CD14-positive monocyte (primary cell): Measurements from ENCODE around the gene GRID1. TPM values are rescaled to one million over a fixed set of nuclear protein-coding genes. Genes with fewer than 3 reads are reported as not detected.

Experiments
- DNase-seq, 3 donors: peaks; one replicate each; pipeline ENCODE4 v3.0.0-alpha.2; 2011 to 2022
- H2AFZ ChIP-seq: 2 replicates; pipeline ENCODE4 v1.6.0; 2012; ENCODE audit warnings: mild to moderate bottlenecking, low read depth, low read length, inconsistent platforms; ENCODE audit not compliant: insufficient read depth, poor library complexity, severe bottlenecking
- H3K27ac ChIP-seq, 2 donors: 1 replicate in 1 of 2; 2 replicates in 1 of 2; pipeline ENCODE4 v1.5.1; 2012 to 2013; ENCODE audit warnings: low read length in 2 of 2, control low read depth in 1 of 2, inconsistent platforms in 1 of 2, low read depth in 1 of 2, mild to moderate bottlenecking in 1 of 2
- H3K27me3 ChIP-seq, 2 donors: one replicate each; pipeline versions ENCODE4 v1.6.0 to v1.6.1; 2011 to 2013; ENCODE audit warnings: low read length in 2 of 2; ENCODE audit not compliant: control insufficient read depth in 2 of 2, insufficient read depth in 2 of 2
- H3K36me3 ChIP-seq, 2 donors: replicated peaks in 1 of 2; 1 replicate in 1 of 2; 2 replicates in 1 of 2; pipeline versions ENCODE4 v1.5.1 to v1.6.1; 2012 to 2013; ENCODE audit warnings: low read length in 2 of 2, control low read depth in 1 of 2, inconsistent platforms in 1 of 2, mild to moderate bottlenecking in 1 of 2; ENCODE audit not compliant: insufficient read depth in 2 of 2, control insufficient read depth in 1 of 2
- H3K4me1 ChIP-seq, 2 donors: 1 replicate in 1 of 2; 2 replicates in 1 of 2; pipeline versions ENCODE4 v1.5.1 to v1.6.1; 2012 to 2013; ENCODE audit warnings: low read length in 2 of 2, control low read depth in 1 of 2, inconsistent platforms in 1 of 2, mild to moderate bottlenecking in 1 of 2, moderate library complexity in 1 of 2; ENCODE audit not compliant: insufficient read depth in 2 of 2, control insufficient read depth in 1 of 2
- H3K4me2 ChIP-seq: replicated peaks from 2 replicates; pipeline ENCODE3; 2012; ENCODE audit warnings: low read length, moderate library complexity, mild to moderate bottlenecking; ENCODE audit not compliant: poor library complexity, severe bottlenecking; ENCODE audit errors: extremely low read depth
- H3K4me3 ChIP-seq, 3 experiments: fragments of 200-600 bp in 1 of 3; sonication (generic) in 1 of 3; replicated peaks in 1 of 3; 1 replicate in 2 of 3; 2 replicates in 1 of 3; pipeline ENCODE4 v1.5.1; 2011 to 2013; ENCODE audit warnings: low read length in 3 of 3, mild to moderate bottlenecking in 3 of 3, control low read depth in 2 of 3, low read depth in 2 of 3, inconsistent platforms in 1 of 3, moderate library complexity in 1 of 3
- H3K79me2 ChIP-seq: 2 replicates; pipeline ENCODE4 v1.6.0; 2012; ENCODE audit warnings: mild to moderate bottlenecking, control low read depth, inconsistent platforms, low read length, moderate library complexity; ENCODE audit not compliant: insufficient read depth
- H3K9ac ChIP-seq: 2 replicates; pipeline ENCODE4 v1.6.0; 2017; ENCODE audit warnings: low read length, mild to moderate bottlenecking; ENCODE audit not compliant: insufficient read depth, poor library complexity, severe bottlenecking
- H3K9me3 ChIP-seq, 2 donors: replicated peaks in 1 of 2; 1 replicate in 1 of 2; 2 replicates in 1 of 2; pipeline versions ENCODE4 v1.5.1 to v1.6.1; 2012 to 2013; ENCODE audit warnings: low read length in 2 of 2, control low read depth in 1 of 2; ENCODE audit not compliant: control insufficient read depth in 1 of 2, insufficient read depth in 1 of 2
- H4K20me1 ChIP-seq: 2 replicates; pipeline ENCODE4 v1.6.0; 2012; ENCODE audit warnings: mild to moderate bottlenecking, low read length, control low read depth, moderate library complexity; ENCODE audit not compliant: insufficient read depth
- H3K27ac Mint-ChIP-seq, 7 donors: one replicate each; pipeline ENCODE4 v1.8.0; 2020; ENCODE audit warnings: mild to moderate bottlenecking in 7 of 7, mixed read lengths in 7 of 7, moderate library complexity in 6 of 7, inconsistent platforms in 2 of 7
- H3K27me3 Mint-ChIP-seq, 3 donors: one replicate each; pipeline ENCODE4 v1.8.0; 2021 to 2022; ENCODE audit warnings: low read depth in 3 of 3, mild to moderate bottlenecking in 3 of 3, mixed read lengths in 3 of 3, moderate library complexity in 3 of 3, inconsistent platforms in 1 of 3
- H3K36me3 Mint-ChIP-seq, 2 donors: one replicate each; pipeline ENCODE4 v1.8.0; 2020; ENCODE audit warnings: mixed read lengths in 2 of 2, inconsistent platforms in 1 of 2, mild to moderate bottlenecking in 1 of 2
- H3K4me1 Mint-ChIP-seq: one replicate; pipeline ENCODE4 v1.8.0; 2020; ENCODE audit warnings: mild to moderate bottlenecking, mixed read lengths
- H3K4me3 Mint-ChIP-seq, 2 donors: one replicate each; pipeline ENCODE4 v1.8.0; 2020; ENCODE audit warnings: mild to moderate bottlenecking in 2 of 2, mixed read lengths in 2 of 2, moderate library complexity in 1 of 2
- H3K9me3 Mint-ChIP-seq, 7 donors: one replicate each; pipeline ENCODE4 v1.8.0; 2020 to 2022; ENCODE audit warnings: mixed read lengths in 7 of 7, mild to moderate bottlenecking in 6 of 7, moderate library complexity in 6 of 7, inconsistent platforms in 2 of 7
- WGBS: methylation state at CpG from one replicate; pipeline ENCODE4 v1.1.5; 2013; ENCODE audit warnings: missing lambda C conversion rate; ENCODE audit not compliant: insufficient coverage; 5-methylcytosine and 5-hydroxymethylcytosine counted together
- intact Hi-C, 2 donors: fragments of 100-400 bp; cut with micrococcal nuclease; formaldehyde crosslinking; loops; one replicate each; pipeline versions ENCODE4 v1.15.0 to v1.15.1; 2023
- polyA plus RNA-seq, 3 donors: library from polyadenylated mRNA; depleted of rRNA in 1 of 3; unstranded in 2 of 3; stranded (reverse) in 1 of 3; fragments of 300-500 nt in 2 of 3; fragments of >200 nt in 1 of 3; fragmentation: Illumina TruSeq in 2 of 3; gene quantifications; 1 replicate in 2 of 3; 2 replicates in 1 of 3; pipeline ENCODE4 v1.2.3, GENCODE V29; 2012 to 2021
- TF ChIP-seq, protein P1 (sequence below): fragments of 200-600 bp; IDR thresholded peaks from one replicate; pipeline ENCODE4 v1.8.0; 2022; ENCODE audit warnings: antibody characterized with exemption, mild to moderate bottlenecking

The GRID1 gene
- polyA plus RNA-seq, 3 donors, result not detected

DNA sequence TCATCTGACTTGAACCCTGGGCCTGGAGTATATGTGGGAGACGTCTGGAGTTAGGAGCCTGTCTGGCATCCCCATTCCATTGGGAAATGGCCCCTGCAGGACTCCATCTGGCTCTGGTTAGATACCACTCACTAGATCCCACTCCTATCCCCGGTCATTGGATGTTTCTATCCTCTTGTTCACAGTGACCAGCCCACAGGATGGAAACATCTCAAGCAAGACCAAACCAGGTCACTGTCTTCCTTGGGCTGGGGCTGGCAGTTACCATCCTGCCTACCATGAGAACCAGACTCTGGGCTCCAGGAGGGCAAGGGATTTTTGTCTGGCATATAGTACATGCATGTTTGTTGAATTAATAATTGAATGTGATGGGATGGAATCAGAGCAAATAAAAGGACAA lies 415.7 kb downstream of the GRID1 start:
- peaks cover 1 to 4% (median 2%) of the 10 kb centered on the region in 3 donors for H3K27me3 Mint-ChIP-seq
- Histone ChIP-seq H3K9ac (no peak overlapping the region), H3K27me3 (no peaks in the 10 kb centered on the region), H3K4me3 (no peak overlapping the region), H3K79me2 (no peaks in the 10 kb centered on the region), H4K20me1 (no peaks in the 10 kb centered on the region), H3K9me3 (peaks cover 0 to 3% of the 10 kb centered on the region in 2 donors), H3K27ac (no peak overlapping the region), H3K4me1 (no peaks in the 10 kb centered on the region), H2AFZ (no peak overlapping the region), H3K36me3 (no peaks in the 10 kb centered on the region), H3K4me2 (no peak overlapping the region)
- H3K4me3 Mint-ChIP-seq, result no peak overlapping the region
- TF ChIP-seq, protein P1, sequence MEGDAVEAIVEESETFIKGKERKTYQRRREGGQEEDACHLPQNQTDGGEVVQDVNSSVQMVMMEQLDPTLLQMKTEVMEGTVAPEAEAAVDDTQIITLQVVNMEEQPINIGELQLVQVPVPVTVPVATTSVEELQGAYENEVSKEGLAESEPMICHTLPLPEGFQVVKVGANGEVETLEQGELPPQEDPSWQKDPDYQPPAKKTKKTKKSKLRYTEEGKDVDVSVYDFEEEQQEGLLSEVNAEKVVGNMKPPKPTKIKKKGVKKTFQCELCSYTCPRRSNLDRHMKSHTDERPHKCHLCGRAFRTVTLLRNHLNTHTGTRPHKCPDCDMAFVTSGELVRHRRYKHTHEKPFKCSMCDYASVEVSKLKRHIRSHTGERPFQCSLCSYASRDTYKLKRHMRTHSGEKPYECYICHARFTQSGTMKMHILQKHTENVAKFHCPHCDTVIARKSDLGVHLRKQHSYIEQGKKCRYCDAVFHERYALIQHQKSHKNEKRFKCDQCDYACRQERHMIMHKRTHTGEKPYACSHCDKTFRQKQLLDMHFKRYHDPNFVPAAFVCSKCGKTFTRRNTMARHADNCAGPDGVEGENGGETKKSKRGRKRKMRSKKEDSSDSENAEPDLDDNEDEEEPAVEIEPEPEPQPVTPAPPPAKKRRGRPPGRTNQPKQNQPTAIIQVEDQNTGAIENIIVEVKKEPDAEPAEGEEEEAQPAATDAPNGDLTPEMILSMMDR, result no peak
- peaks cover 0 to 9% (median 0%) of the 10 kb centered on the region in 7 donors for H3K9me3 Mint-ChIP-seq
- H3K36me3 Mint-ChIP-seq, result no peaks in the 10 kb centered on the region
- intact Hi-C loops, result no loop called here
- H3K4me1 Mint-ChIP-seq, result no peaks in the 10 kb centered on the region
- DNase-seq, result no peak
- no peak overlapping the region for H3K27ac Mint-ChIP-seq
- 100% methylated on average over 1 of the region's 2 CpGs for WGBS

DNA sequence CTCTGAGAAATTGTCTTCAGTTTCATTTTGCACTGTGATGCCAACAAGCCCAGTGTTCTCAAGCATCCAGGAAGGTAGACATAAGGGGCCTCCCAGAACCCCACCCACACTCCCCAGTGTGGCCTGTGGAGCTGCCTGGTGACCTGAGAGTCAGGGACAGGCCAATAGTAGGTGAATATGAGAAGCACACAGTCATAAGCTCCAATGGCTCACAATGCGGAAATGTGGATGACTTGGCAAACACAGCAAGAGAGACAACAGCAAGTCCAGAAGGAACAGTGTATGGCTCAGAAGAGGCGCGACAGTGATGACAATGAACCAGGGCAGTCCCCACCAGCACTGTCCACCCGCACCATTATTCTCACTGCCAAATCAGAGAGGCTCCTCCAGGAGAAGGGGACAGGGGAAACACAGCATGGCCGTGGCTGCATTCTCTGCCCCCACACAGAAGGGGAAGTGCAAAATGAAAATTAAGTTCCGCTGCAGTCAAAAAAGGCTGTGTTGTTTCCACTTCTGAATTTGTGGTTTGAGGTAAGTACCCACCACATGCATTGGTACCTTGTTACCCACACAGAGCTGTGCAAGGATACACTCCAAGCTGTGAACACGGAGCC lies 419.8 kb downstream of the GRID1 start:
- Histone ChIP-seq H3K4me3 (no peak overlapping the region), H3K79me2 (no peaks in the 10 kb centered on the region), H3K36me3 (no peaks in the 10 kb centered on the region), H2AFZ (peak overlapping the region; percentile 8), H3K27me3 (no peaks in the 10 kb centered on the region), H3K9ac (no peak overlapping the region), H3K4me1 (no peaks in the 10 kb centered on the region), H3K27ac (no peak overlapping the region), H3K9me3 (no peaks in the 10 kb centered on the region), H3K4me2 (no peak overlapping the region), H4K20me1 (no peaks in the 10 kb centered on the region)
- Mint-ChIP-seq H3K36me3 (no peaks in the 10 kb centered on the region), H3K9me3 (peaks cover 0 to 2% (median 0%) of the 10 kb centered on the region in 7 donors), H3K27me3 (peaks cover 1 to 5% (median 2%) of the 10 kb centered on the region in 3 donors), H3K4me1 (no peaks in the 10 kb centered on the region), H3K4me3 (peak overlapping the region in 1 of 2 donors; percentile 16), H3K27ac (no peak overlapping the region)
- WGBS, result 100% methylated on average over 3 of the region's 7 CpGs
- TF ChIP-seq, protein P1, result no peak
- DNase-seq, result no peak
- intact Hi-C loops, result no loop called here
